ENCODE results near the gene CRBN. TPM values are rescaled to one million over a fixed set of nuclear protein-coding genes. Genes with fewer than 3 reads are reported as not detected.

Gene CRBN
- total and polyA plus RNA-seq, 2 of the 13 experiments (the other 11 are each of a cell fraction or from before 2014, with no cell fraction given) = 30.8 to 36.1 TPM

GRCh38 chr3:3179407-3180094 lies at the start of gene CRBN (continued):
- TF ChIP-seq ZNF280B (CRISPR knock-in tag; IDR thresholded peaks at IDR 0.05; ENCODE audit: borderline replicate concordance) = peak; percentile 52; the same call in 1 of the 2 replicates
- peak; percentile 100 for TF ChIP-seq GATAD1 (CRISPR knock-in tag; IDR thresholded peaks at IDR 0.05)
- no peak for TF ChIP-seq RARG (CRISPR knock-in tag; IDR thresholded peaks at IDR 0.05; ENCODE audit: low read depth)
- 0 out of 2 replicates have a peak, but pooled peaks have one; percentile 33 for TF ChIP-seq PRMT3 (CRISPR knock-in tag; IDR thresholded peaks at IDR 0.05; ENCODE audit: borderline replicate concordance, low read depth)
- no peak for TF ChIP-seq ELF4 (CRISPR knock-in tag; IDR thresholded peaks at IDR 0.05; ENCODE audit: borderline replicate concordance)
- no peak for TF ChIP-seq ZNF703 (CRISPR knock-in tag; IDR thresholded peaks at IDR 0.05; ENCODE audit: borderline replicate concordance)
- peak; percentile 87 for TF ChIP-seq ISL2 (CRISPR knock-in tag; IDR thresholded peaks at IDR 0.05)
- 0 out of 2 replicates have a peak, but pooled peaks have one; percentile 22 for TF ChIP-seq ISX (CRISPR knock-in tag; conservative IDR thresholded peaks at IDR 0.05)
- TF ChIP-seq SP5 (CRISPR knock-in tag; IDR thresholded peaks at IDR 0.05; ENCODE audit: borderline replicate concordance, low read depth) = peak; percentile 71
- TF ChIP-seq SMARCE1 (IDR thresholded peaks at IDR 0.05; ENCODE audit: borderline replicate concordance) = no peak
- peak; percentile 92; the same call in 1 of the 2 replicates for TF ChIP-seq ZNF567 (CRISPR knock-in tag; IDR thresholded peaks at IDR 0.05; ENCODE audit: borderline replicate concordance)
- peak; percentile 97 for TF ChIP-seq YY1 (IDR thresholded peaks at IDR 0.05; ENCODE audit: insufficient read depth, insufficient replicate concordance, low read depth, low read length)
- TF ChIP-seq ZBTB44 (CRISPR knock-in tag; IDR thresholded peaks at IDR 0.05) = no peak
- TF ChIP-seq ZNF589 (CRISPR knock-in tag; conservative IDR thresholded peaks at IDR 0.05) = 0 out of 2 replicates have a peak, but pooled peaks have one; percentile 46
- no peak for TF ChIP-seq ARID2 (CRISPR knock-in tag; IDR thresholded peaks at IDR 0.05; ENCODE audit: borderline replicate concordance)
- TF ChIP-seq JUN (CRISPR knock-in tag; IDR thresholded peaks at IDR 0.05) = no peak
- no peak for TF ChIP-seq ZNF484 (CRISPR knock-in tag; IDR thresholded peaks at IDR 0.05; ENCODE audit: borderline replicate concordance, low read depth)
- peak; percentile 96 for TF ChIP-seq ZFY (CRISPR knock-in tag; IDR thresholded peaks at IDR 0.05)
- TF ChIP-seq IRF2 (CRISPR knock-in tag; IDR thresholded peaks at IDR 0.05) = peak; percentile 96
- TF ChIP-seq E2F2 (CRISPR knock-in tag; IDR thresholded peaks at IDR 0.05; ENCODE audit: borderline replicate concordance) = peak; percentile 81; the same call in 1 of the 2 replicates
- peak; percentile 82 for TF ChIP-seq DR1 (CRISPR knock-in tag; IDR thresholded peaks at IDR 0.05)
- peak; percentile 81; the same call in 1 of the 2 replicates for TF ChIP-seq ZNF563 (CRISPR knock-in tag; IDR thresholded peaks at IDR 0.05)
- peak; percentile 90 for TF ChIP-seq EED (CRISPR knock-in tag; IDR thresholded peaks at IDR 0.05)
- TF ChIP-seq ZNF33A (CRISPR knock-in tag; IDR thresholded peaks at IDR 0.05; ENCODE audit: borderline replicate concordance) = peak; percentile 82; the same call in 1 of the 2 replicates

All from HepG2 (cell line).